PC-9 (cell line): ENCODE results near the gene ERCC2. TPM values are rescaled to one million over a fixed set of nuclear protein-coding genes. Genes with fewer than 3 reads are reported as not detected.

Source experiments
- BruUV-seq: library from RNA; stranded (reverse); fragments of 400-500 nt; replicated peaks from 2 replicates; lab custom pipeline; 2021; lab: Mats Ljungman, UMichigan
- CTCF ChIA-PET: fragments of 300-600 bp; sonication (Branson Sonifier 250); formaldehyde crosslinking; loops from one replicate; lab custom pipeline; 2022; ENCODE audit warnings: antibody characterized with exemption; lab: Charles Lee
- POLR2A ChIA-PET: fragments of 300-600 bp; sonication (Branson Sonifier 250); formaldehyde crosslinking; loops from one replicate; lab custom pipeline; 2022; ENCODE audit warnings: antibody characterized with exemption; ENCODE audit not compliant: unreplicated experiment; lab: Charles Lee
- DNase-seq, 2 experiments: peaks; one replicate each; pipeline versions ENCODE4 v3.0.0 to v3.0.0-alpha.2; 2015 to 2022; ENCODE audit warnings: mixed read lengths in 1 of 2
- H2AFZ ChIP-seq: fragments of 200-600 bp; sonication (generic); 2 replicates; pipeline ENCODE4 v1.8.1; 2017; ENCODE audit warnings: antibody characterized with exemption
- H3F3A ChIP-seq: fragments of 200-600 bp; sonication (generic); 2 replicates; pipeline ENCODE4 v1.8.1; 2017; ENCODE audit warnings: antibody characterized with exemption, mild to moderate bottlenecking, low read depth; ENCODE audit not compliant: insufficient read depth
- H3K27ac ChIP-seq: fragments of 200-600 bp; sonication (generic); 2 replicates; pipeline ENCODE4 v1.6.1; 2016; ENCODE audit warnings: mixed run types
- H3K27me3 ChIP-seq: fragments of 200-600 bp; sonication (generic); 2 replicates; pipeline ENCODE4 v1.6.1; 2016; ENCODE audit warnings: low read depth, mixed run types; ENCODE audit not compliant: insufficient read depth
- H3K36me3 ChIP-seq: fragments of 200-600 bp; sonication (generic); 2 replicates; pipeline ENCODE4 v1.6.1; 2016; ENCODE audit warnings: low read depth, mixed run types
- H3K4me1 ChIP-seq: fragments of 200-600 bp; sonication (generic); replicated peaks from 2 replicates; pipeline ENCODE4 v1.6.1; 2016; ENCODE audit warnings: mixed run types; ENCODE audit not compliant: insufficient read depth
- H3K4me2 ChIP-seq: fragments of 200-600 bp; sonication (generic); 2 replicates; pipeline ENCODE4 v1.6.1; 2017; ENCODE audit warnings: mixed run types
- H3K4me3 ChIP-seq: fragments of 200-600 bp; sonication (generic); 2 replicates; pipeline ENCODE4 v1.6.1; 2016; ENCODE audit warnings: mixed run types
- H3K79me2 ChIP-seq: fragments of 200-600 bp; sonication (generic); 2 replicates; pipeline ENCODE4 v1.6.1; 2017; ENCODE audit warnings: low read depth, mixed run types
- H3K9me2 ChIP-seq: fragments of 200-600 bp; sonication (generic); 2 replicates; pipeline ENCODE4 v1.8.1; 2017; ENCODE audit warnings: mild to moderate bottlenecking; ENCODE audit not compliant: insufficient read depth
- H3K9me3 ChIP-seq: fragments of 200-600 bp; sonication (generic); 2 replicates; pipeline ENCODE4 v1.8.1; 2016; ENCODE audit warnings: low read depth; ENCODE audit not compliant: insufficient read depth
- H4K20me1 ChIP-seq: fragments of 200-600 bp; sonication (generic); 2 replicates; pipeline ENCODE4 v1.8.1; 2017; ENCODE audit not compliant: insufficient read depth
- EZH2 ChIP-seq: fragments of 200-600 bp; sonication (generic); IDR thresholded peaks from 2 replicates; pipeline ENCODE4 v1.8.0; 2017; ENCODE audit warnings: antibody characterized with exemption, low read depth
- intact Hi-C: fragments of 100-400 bp; cut with micrococcal nuclease; formaldehyde crosslinking; loops from one replicate; pipeline ENCODE4 v1.10.0; 2022; ENCODE audit not compliant: unreplicated experiment
- total RNA-seq: library from RNA; stranded (reverse); gene quantifications from 2 replicates; pipeline ENCODE4 v1.2.3, GENCODE V29; 2021
- TF ChIP-seq, protein P1 (sequence below): fragments of 200-600 bp; sonication (generic); conservative IDR thresholded peaks from 2 replicates; pipeline ENCODE4 v1.6.1; 2017; ENCODE audit warnings: mixed run types, antibody characterized with exemption, mild to moderate bottlenecking, moderate library complexity

Gene ERCC2
- total RNA-seq, 1 experiment from 2014 or later, result 33.1 TPM

DNA sequence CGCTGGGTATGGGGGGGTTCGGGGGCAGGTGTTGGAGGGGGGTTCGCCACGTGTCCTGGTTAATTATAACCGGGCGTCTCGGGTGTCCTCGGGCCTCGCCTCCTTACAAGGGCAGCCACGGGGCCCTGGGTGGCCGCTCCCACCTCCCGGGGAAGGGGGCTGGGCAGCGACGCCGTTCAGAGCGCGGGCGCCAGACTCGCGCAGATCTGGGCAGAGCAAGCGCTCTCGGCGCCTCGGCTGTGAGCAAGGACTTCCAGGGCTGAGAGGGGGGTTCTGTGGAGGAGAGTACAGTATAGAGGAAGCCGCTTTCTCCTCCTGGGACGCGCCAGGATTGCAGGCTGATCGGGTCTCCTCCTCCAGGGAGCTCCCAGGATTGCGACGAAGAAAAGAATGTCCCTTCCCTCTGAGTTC is 46.7 kb downstream of the ERCC2 start:
- no peaks in the 10 kb centered on the region for H4K20me1 ChIP-seq
- intact Hi-C loops, result no loop called here
- H3K9me2 ChIP-seq, result no peaks in the 10 kb centered on the region
- no peak overlapping the region for H3K27ac ChIP-seq
- ChIA-PET CTCF (no interaction called here), POLR2A (no interaction called here)
- BruUV-seq, result no TSS peak
- TF ChIP-seq, protein P1, sequence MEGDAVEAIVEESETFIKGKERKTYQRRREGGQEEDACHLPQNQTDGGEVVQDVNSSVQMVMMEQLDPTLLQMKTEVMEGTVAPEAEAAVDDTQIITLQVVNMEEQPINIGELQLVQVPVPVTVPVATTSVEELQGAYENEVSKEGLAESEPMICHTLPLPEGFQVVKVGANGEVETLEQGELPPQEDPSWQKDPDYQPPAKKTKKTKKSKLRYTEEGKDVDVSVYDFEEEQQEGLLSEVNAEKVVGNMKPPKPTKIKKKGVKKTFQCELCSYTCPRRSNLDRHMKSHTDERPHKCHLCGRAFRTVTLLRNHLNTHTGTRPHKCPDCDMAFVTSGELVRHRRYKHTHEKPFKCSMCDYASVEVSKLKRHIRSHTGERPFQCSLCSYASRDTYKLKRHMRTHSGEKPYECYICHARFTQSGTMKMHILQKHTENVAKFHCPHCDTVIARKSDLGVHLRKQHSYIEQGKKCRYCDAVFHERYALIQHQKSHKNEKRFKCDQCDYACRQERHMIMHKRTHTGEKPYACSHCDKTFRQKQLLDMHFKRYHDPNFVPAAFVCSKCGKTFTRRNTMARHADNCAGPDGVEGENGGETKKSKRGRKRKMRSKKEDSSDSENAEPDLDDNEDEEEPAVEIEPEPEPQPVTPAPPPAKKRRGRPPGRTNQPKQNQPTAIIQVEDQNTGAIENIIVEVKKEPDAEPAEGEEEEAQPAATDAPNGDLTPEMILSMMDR, result no peak
- no peak for TF ChIP-seq EZH2
- no peak overlapping the region for H2AFZ ChIP-seq
- no peak for DNase-seq
- no peaks in the 10 kb centered on the region; the same call in 1 of the 2 replicates for H3K4me1 ChIP-seq
- H3K27me3 ChIP-seq, result no peaks in the 10 kb centered on the region
- no peaks in the 10 kb centered on the region for H3K9me3 ChIP-seq
- no peaks in the 10 kb centered on the region for H3K79me2 ChIP-seq
- H3K4me3 ChIP-seq, result no peak overlapping the region
- no peak overlapping the region for H3K4me2 ChIP-seq
- peaks cover 15% of the 10 kb centered on the region; the same call in 1 of the 2 replicates for H3F3A ChIP-seq
- no peaks in the 10 kb centered on the region for H3K36me3 ChIP-seq

DNA sequence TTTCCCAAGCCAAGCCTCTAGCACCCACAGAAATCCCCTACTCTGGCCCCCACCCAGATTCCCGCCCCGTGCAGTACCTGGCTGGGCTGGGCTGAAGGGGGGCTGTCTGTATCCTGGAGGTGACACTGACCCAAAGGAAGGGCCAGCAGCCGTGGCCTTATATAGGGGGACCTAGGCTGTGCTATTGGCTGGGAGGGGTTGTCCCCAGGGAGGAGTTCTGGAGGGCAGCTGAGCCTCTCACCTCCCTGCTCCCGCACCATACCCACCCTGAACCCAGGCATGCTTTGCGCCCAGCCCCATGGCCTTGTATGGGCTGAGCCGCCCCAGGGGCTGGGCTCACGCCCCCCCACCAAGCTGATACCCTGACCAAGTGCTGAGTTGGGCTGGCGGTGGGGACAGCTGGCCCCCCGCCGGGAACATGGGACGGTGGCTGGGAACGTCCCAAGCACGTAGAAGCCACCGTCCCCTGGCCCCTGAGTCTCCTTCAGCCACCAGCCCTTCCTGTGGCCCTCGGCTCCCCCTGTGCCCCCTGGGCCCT is 47.6 kb downstream of the ERCC2 start, which contains the start of gene CKM:
CKM (minus strand) TSS at position 132 of the 538 bp plus-strand sequence. CDS start 3,162 bp downstream, outside the sequence.
- Histone ChIP-seq H3K4me2 (no peak within 1 kb of the TSS), H3K79me2 (no peaks in the 10 kb centered on the region), H3F3A (peaks cover 15% of the 10 kb centered on the region; the same call in 1 of the 2 replicates), H2AFZ (no peak within 1 kb of the TSS), H4K20me1 (no peaks in the 10 kb centered on the region), H3K4me1 (no peaks in the 10 kb centered on the region; the same call in 1 of the 2 replicates), H3K4me3 (no peak within 1 kb of the TSS), H3K9me3 (no peaks in the 10 kb centered on the region), H3K9me2 (no peaks in the 10 kb centered on the region), H3K36me3 (no peaks in the 10 kb centered on the region), H3K27me3 (no peaks in the 10 kb centered on the region; the same call in 1 of the 2 replicates), H3K27ac (no peak within 1 kb of the TSS)
- DNase-seq, result no peak
- intact Hi-C loops, result no loop called here
- ChIA-PET CTCF (no interaction called here), POLR2A (no interaction called here)
- BruUV-seq, result no TSS peak
- no peak for TF ChIP-seq EZH2
- TF ChIP-seq, protein P1, result no peak

DNA sequence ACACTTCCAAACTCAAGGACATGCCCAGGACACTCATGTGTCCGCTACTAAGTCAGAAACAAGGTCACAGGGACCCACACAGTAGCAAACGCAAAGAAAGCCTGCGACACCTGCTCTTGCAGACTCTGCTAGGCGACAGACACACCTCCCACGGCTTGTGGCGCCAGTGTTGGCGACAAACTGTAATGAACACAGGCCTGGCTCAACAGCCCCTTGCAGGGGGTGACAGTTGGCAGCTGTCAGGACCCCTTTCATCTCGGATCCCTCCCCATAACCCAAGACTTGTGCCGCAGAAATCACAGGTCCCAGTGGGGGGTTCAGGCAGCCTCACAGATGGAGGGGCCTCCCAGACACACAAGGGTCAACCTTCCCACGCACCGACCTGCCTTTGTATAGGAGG is 48.1 kb downstream of the ERCC2 start:
- H3K27me3 ChIP-seq, result peaks cover 3% of the 10 kb centered on the region; the same call in 1 of the 2 replicates
- DNase-seq, result no peak
- H3K9me2 ChIP-seq, result no peaks in the 10 kb centered on the region
- no peak overlapping the region for H3K27ac ChIP-seq
- intact Hi-C loops, result no loop called here
- H3K4me2 ChIP-seq, result no peak overlapping the region
- CTCF ChIA-PET, result no interaction called here
- POLR2A ChIA-PET, result no interaction called here
- no peaks in the 10 kb centered on the region for H3K36me3 ChIP-seq
- BruUV-seq, result no TSS peak
- no peak overlapping the region for H3K4me3 ChIP-seq
- H3K9me3 ChIP-seq, result no peaks in the 10 kb centered on the region
- H2AFZ ChIP-seq, result no peak overlapping the region
- no peaks in the 10 kb centered on the region for H4K20me1 ChIP-seq
- TF ChIP-seq, protein P1, result no peak
- no peak for TF ChIP-seq EZH2
- peaks cover 13% of the 10 kb centered on the region; the same call in 1 of the 2 replicates for H3F3A ChIP-seq
- H3K79me2 ChIP-seq, result no peaks in the 10 kb centered on the region
- no peaks in the 10 kb centered on the region; the same call in 1 of the 2 replicates for H3K4me1 ChIP-seq
